Measurements from ENCODE around the gene EIPR1.

The EIPR1 gene

DNA sequence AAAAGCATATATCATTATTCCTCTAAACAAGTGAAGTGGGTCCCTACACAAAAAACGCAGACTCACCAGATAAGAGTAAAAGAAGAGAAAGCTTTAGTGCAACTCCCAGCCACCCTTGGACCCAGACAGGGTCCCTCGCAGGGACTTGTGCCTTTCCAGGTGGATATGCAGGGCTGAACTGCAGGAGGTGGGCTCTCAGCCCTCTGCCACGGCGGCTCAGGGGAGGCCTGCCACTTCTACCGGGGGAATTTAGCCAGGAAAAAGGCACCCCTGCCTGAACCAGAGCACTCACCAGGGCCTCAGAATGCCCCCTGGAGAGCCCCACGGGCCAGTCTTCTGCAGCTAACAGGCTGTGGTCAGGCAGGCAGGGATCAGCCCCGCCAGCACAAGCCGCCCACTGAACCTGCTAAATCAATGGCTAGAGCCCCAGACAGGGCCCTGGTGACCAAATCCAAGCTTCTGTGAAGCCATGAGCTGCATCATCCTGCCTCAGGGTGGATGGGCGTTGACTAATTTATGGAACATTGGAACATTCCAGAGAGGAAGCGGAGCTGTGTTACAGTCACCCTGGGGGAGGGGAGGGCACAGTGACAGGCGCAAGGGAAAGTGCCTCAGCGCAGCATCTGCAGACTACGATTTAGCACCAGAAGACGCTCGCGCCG is 209.3 kb downstream of the EIPR1 start:
- TF ChIP-seq ZFX (IDR thresholded peaks at IDR 0.05) = no peak
- TF ChIP-seq, protein P1, sequence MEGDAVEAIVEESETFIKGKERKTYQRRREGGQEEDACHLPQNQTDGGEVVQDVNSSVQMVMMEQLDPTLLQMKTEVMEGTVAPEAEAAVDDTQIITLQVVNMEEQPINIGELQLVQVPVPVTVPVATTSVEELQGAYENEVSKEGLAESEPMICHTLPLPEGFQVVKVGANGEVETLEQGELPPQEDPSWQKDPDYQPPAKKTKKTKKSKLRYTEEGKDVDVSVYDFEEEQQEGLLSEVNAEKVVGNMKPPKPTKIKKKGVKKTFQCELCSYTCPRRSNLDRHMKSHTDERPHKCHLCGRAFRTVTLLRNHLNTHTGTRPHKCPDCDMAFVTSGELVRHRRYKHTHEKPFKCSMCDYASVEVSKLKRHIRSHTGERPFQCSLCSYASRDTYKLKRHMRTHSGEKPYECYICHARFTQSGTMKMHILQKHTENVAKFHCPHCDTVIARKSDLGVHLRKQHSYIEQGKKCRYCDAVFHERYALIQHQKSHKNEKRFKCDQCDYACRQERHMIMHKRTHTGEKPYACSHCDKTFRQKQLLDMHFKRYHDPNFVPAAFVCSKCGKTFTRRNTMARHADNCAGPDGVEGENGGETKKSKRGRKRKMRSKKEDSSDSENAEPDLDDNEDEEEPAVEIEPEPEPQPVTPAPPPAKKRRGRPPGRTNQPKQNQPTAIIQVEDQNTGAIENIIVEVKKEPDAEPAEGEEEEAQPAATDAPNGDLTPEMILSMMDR (conservative IDR thresholded peaks at IDR 0.05) = no peak
- no peak overlapping the region for H3K27ac ChIP-seq

DNA sequence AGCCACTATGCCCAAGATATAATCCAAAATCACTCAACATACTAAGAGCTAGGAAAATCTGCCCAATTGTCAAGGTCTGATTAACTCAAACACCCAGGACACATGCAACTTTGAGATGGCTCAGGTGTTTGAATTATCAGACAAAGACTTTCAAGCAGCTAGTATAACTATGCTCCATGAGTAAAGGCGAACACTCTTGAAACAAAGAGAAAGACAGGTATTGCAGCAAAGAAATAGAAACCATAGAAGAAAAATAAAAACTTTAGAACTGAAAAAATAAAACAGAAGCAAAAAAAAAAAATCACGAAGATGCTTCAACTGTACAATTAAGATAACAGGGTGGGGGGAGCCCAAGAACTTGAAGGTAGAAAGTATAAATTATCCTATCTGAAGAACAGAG is 214.2 kb downstream of the EIPR1 start:
- H3K27ac ChIP-seq = no peak overlapping the region
- no peak for TF ChIP-seq ZFX (IDR thresholded peaks at IDR 0.05)
- TF ChIP-seq, protein P1 (conservative IDR thresholded peaks at IDR 0.05) = no peak

DNA sequence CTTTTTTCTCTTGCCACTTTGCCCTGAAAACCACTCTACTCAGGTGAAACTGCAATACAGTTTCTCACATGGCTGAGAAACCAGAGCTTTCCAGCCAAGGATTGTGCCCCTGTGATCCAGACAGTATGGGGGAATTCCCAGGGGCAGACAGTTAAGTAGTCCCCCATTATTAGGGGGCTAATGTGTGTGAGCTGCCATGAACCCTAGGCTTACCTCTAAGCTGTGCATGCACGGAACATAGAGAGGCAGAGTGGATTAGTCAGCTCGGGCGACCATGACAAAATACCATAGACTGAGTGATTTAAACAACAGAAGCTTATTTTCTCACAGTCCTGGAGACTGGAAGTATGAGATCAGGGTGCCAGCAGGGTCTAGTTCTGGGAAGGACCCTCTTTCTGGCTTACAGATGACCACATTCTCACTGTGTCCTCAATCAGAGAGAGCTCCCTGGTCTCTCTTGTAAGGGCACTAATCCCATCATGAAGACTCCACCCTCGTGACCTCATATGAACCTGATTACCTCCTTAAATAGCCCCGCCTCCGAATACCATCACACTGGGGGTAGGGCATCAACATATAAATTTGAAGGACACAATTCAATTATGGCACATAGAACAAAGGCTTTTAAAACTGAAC is 215.1 kb downstream of the EIPR1 start:
- no peak overlapping the region for H3K27ac ChIP-seq
- no peak for TF ChIP-seq ZFX (IDR thresholded peaks at IDR 0.05)
- TF ChIP-seq, protein P1 (conservative IDR thresholded peaks at IDR 0.05) = no peak

DNA sequence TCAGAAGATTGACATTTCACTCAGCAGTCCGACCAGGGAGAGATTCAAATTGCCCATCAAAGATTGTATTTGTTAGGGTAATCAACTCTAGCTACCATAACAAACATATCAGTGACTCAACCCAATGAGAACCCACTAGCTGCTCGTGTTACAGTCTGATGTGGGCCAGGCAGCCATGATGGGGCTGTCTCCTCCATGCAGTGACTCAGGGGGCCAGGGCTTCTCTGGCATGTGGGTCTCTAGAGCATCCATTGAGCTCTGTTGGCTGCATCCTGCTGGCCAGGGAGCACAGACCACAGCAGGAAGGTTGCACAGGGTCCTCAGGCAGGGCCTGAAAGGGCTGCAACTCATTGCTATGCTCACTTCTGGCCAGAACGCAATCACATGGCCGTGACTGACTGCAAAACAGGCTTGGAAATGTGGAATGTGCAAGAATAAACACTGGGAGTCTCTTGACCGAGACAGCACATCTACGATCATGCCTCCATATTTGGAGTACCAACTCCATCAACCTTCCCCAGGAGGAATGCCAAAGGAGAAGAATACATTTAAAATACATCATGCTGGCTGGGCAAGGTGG is 216.8 kb downstream of the EIPR1 start:
- no peak overlapping the region for H3K27ac ChIP-seq
- TF ChIP-seq, protein P1 (conservative IDR thresholded peaks at IDR 0.05) = no peak
- no peak for TF ChIP-seq ZFX (IDR thresholded peaks at IDR 0.05)

DNA sequence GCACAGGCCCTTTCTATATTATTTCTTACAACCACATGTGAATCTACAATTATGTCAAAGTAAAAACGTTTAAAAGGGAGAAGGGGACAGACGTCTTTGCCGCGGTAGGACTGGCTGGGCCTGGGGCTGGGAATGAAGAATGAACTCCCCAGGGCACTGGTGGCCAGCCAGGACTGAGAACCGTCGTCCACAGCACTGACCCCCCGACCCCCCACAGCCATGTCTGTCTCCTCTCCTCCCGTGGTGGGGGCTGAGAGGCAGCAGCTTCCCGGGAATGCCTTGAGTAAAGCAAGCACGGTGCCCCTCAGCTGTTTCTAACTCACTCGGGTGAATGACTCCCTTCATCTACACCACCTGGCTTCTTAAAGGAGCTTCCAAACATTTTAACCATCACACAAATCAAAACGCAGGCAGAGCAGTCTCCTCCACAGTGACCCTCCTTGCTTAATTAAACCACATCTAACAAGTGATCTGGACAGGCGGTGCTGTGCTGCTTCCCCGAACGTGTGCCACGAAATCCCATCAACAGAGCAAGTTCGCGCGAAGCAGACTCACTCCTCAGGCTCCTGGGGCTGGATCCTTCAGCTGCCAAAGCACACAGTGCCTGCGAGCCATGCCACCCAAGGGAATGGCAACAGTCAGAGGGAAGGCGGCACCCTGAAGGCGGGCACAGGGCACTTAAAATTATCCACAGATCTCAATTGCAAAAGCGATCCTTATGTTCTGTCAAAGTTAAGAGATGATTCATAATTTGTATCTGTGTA is 217.7 kb downstream of the EIPR1 start:
- TF ChIP-seq ZFX (IDR thresholded peaks at IDR 0.05) = no peak
- TF ChIP-seq, protein P1 (conservative IDR thresholded peaks at IDR 0.05) = no peak
- H3K27ac ChIP-seq = no peak overlapping the region

DNA sequence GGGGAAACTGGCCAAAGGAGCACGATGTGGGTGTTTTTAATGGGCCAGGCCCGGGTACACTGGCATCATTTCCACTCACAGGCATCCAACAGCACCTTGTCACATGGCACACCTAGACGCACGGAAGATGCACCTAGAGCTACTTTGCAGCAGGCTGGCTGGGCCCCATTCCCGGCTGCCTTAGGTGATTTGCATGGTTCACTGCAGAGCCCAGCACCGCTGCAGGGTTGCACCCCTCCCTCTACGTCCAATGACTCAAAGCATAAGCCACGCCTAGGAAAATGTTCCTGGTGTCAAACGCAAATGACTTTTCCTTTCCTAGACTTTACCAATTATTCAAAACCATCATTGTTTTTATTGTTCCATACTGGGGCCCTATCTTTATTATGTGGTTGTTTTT is 222.9 kb downstream of the EIPR1 start:
- TF ChIP-seq, protein P1 (conservative IDR thresholded peaks at IDR 0.05) = no peak
- TF ChIP-seq ZFX (IDR thresholded peaks at IDR 0.05) = no peak
- no peak overlapping the region for H3K27ac ChIP-seq

DNA sequence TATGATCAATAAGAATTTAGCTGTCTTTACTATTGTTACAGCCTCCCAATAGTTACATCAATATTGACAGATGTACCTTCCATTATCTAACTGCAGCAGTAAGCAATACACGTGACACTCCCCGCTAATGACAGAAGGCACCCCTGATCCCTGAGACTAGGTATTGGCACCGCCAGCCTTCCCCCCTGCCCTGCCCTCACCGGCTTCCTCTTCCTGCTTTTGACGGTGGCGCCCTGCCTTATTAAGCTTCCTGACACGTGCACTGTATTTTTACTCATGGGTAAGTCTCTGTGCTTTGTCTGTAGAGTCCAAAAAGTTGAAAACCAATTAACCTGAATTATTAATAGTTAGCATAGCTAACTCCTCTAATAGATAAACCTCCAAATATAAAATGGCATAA is 223.5 kb downstream of the EIPR1 start:
- H3K27ac ChIP-seq = no peak overlapping the region
- TF ChIP-seq, protein P1 (conservative IDR thresholded peaks at IDR 0.05) = no peak
- no peak for TF ChIP-seq ZFX (IDR thresholded peaks at IDR 0.05)
